RPMI7951 (cell line): ENCODE results near the gene SMYD3. TPM values are rescaled to one million over a fixed set of nuclear protein-coding genes. Genes with fewer than 3 reads are reported as not detected.
"Not testable (repeated sequence)": the region's sequence is repeated elsewhere in the genome, so short reads cannot be mapped to it uniquely, and the experiment has no call there.

Experiments used
- DNase-seq: peaks from one replicate; pipeline ENCODE4 v3.0.0-alpha.2; 2012; ENCODE audit warnings: low read depth
- total RNA-seq: library from RNA; depleted of rRNA; stranded (reverse); fragments of >200 nt; shearing (Covaris generic); gene quantifications from 2 replicates; pipeline ENCODE4 v1.2.3, GENCODE V29; 2014

The SMYD3 gene
- total RNA-seq, 1 experiment from 2014 or later: 33.9 TPM

- DNase-seq: no peak
Measured at GRCh38 chr1:245773344-245773743, 733.7 kb downstream of the SMYD3 start.

- no peak for DNase-seq
Measured at GRCh38 chr1:245772739-245773138, 734.3 kb downstream of the SMYD3 start.

DNA sequence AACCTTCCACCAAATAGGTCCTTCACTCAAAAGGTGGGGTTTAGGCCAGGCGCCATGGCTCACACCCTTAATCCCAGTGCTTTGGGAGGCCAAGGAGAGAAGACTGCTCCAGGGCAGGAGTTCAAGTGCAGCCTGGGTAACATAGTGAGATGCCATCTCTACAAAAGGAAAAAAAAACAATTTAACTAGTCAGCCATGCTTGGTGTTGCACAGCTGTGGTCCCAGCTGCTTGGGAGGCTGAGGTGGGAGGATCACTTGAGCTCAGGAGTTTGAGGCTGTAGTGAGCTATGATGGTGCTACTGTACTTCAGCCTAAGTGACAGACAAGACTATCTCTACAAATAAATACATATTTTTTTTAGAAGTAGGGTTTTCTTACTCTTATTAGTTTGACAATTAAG lies 734.8 kb downstream of the SMYD3 start:
- DNase-seq: no peak

GRCh38 chr1:245771511-245772281 lies 735.4 kb downstream of the SMYD3 start:
- peak; percentile 95 for DNase-seq

GRCh38 chr1:245770156-245770555 lies 736.9 kb downstream of the SMYD3 start:
- DNase-seq: no peak

DNA sequence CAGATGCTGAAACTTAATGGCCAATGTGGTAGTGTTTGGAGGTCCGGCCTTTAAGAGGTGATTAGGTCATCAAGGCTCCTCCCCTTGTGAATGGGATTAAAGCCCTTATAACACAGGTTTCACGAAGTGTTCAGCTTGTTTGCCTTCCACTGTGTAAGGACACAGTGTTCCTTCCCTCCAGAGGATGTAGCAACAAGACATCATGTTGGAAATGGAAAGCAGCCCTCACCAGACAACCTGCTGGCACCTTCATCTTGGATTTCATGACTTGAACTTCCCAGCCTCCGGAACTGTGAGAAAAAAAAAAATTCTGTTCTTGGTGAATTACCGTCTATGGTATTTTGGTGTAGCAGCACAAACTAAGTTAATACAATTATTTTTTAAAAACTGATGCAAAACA lies 738.5 kb downstream of the SMYD3 start:
- no peak for DNase-seq

- DNase-seq: peak; percentile 61
Measured at GRCh38 chr1:245765230-245766000, 741.7 kb downstream of the SMYD3 start.

DNA sequence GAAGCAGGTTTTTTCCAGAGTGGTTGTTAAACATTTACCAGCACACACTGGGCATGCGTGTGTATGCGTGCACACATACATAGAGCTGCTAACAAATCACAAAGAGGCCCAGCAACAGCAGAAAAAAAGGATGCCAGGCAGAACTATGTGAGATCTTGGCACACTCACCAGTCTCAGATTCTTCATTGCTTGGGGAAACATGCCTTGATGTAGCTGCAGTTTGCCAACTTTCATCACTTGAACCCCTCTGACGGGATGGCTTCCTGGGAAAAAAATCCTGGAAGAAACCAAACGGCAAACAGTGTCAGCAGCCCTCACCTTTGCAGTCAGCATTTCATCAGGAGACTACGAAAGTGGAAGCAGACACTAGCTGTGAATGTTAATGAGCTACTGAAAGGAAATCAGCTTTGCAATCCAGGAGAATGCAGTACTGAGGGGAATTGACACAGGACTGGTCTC lies 743.2 kb downstream of the SMYD3 start:
- DNase-seq: no peak

DNA sequence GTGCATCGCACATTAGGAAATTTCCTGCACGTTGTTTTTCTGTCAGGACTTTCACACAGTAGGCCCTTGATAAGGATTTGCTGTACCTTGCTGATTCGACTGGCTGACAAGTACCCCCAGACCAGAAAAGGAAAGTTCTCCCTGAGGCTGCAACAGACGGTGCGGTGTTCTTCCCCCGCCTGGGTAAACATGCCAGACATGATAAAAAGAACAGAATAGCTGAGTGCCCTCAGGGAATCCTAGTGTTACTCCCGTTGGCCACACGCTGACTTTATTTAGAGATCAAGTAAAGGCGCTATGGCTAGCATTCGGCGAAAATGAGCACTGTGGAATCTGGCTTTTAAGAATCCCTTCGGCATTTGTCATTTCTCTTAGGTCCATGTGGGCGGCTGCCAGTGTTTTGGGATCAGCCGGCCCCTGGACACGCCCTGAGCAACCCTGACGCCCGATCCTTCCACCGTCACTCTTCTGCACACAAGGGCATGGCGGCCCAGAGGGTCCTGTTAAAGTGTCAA lies 744.6 kb downstream of the SMYD3 start:
- DNase-seq: no peak

- DNase-seq: no peak
Measured at GRCh38 chr1:245760301-245760700, 746.8 kb downstream of the SMYD3 start.

- DNase-seq: no peak
Measured at GRCh38 chr1:245754463-245754961, 752.6 kb downstream of the SMYD3 start.

DNA sequence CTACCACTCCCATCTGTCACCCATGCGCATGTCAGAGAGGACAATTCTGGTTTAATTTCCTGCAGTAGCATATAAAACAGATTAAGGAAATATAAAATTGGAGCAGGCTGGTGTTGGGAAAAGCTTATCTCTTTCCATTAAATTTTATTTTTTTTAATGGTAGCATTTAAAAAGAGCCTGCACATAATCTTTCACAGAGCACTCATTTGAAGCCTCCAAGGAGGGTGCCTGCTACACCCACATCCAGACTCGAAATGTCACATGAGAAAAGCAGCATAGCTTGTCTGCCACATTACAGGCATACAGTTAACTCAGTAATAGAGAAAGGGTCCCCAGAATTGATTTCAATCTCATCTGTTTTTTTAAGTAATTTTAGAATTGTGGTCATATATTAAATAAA lies 753.3 kb downstream of the SMYD3 start:
- no peak for DNase-seq

GRCh38 chr1:245752561-245752960 lies 754.5 kb downstream of the SMYD3 start:
- no peak for DNase-seq

GRCh38 chr1:245751726-245752470 lies 755.2 kb downstream of the SMYD3 start:
- DNase-seq: peak; percentile 46

DNA sequence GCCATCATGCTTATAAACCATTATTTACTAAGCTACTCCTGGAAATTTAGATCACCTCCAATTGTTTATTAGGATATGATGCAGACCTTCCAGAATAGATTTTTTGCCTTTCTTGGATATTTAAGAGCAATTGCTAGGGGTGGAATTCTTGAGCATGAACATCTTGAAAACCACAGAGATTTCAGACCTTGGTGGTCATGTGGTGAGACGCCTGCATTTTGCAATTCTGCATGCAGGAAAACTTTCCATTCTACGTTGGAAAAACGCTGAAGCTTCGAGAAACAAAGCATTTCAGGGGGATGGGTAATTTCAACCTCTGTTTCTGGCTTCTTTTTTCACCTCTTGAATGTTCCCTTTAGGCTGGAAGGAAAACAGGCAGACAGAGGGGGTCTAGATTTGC lies 756.0 kb downstream of the SMYD3 start:
- peak; percentile 68 for DNase-seq

GRCh38 chr1:245750261-245750660 lies 756.8 kb downstream of the SMYD3 start:
- DNase-seq: no peak

GRCh38 chr1:245749053-245749452 lies 758.0 kb downstream of the SMYD3 start:
- no peak for DNase-seq

DNA sequence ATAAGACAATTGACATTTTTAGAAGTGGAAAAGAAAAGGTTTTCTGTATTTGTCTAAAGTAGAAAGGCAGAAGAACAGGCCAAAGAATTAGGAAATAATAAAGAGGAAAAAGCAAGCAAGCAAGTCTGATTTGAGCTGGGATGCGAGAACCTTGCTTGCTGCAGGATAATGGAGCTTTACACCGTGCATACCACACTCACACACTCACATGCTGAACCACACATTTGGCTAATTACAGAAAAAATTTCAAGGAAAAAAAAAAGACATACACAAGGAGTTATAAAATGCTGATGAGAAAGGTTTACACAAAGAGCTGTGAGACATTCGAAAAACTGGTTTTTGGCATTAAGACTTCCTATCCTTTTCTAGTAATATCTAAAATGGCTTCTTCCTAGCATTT lies 758.4 kb downstream of the SMYD3 start:
- DNase-seq: no peak

DNA sequence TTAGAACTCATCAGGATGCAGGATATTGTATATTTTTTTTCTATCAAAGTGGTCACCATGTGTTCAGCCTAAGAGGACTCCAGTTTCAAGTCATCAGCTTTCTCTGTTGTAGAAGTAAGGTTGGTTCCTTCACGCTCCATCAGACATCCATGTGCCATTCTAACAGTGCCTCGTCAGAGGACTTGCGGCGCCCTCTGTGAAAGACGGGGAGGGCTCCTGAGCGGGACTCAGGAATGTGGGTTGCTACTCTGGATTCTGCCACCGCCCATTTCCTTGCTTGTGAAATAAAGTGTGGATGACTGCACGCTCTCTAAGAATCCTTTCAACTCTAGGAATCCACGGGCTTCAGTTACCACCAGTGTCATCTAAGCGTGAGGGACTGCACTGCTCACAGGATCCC lies 758.8 kb downstream of the SMYD3 start:
- no peak for DNase-seq

DNA sequence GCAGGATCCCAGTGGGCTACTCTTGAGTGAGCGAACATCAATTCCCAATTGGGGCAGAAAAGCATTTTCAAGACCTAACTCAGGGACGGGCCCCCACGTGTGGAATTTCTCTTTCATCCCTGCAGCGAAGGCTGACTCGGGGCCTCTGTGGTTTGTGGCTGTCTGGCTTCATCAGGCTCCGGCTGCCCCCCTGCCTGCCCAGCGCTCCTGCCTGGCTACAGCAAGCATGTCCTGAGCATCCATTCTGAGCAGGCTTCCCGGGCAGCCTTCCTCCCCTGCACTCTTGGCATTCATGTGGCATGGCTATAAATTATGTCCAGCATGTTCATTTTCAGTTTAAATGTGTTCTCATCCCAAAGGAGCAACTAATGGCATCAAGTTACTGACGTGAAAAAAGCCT lies 764.2 kb downstream of the SMYD3 start:
- peak; percentile 80 for DNase-seq

DNA sequence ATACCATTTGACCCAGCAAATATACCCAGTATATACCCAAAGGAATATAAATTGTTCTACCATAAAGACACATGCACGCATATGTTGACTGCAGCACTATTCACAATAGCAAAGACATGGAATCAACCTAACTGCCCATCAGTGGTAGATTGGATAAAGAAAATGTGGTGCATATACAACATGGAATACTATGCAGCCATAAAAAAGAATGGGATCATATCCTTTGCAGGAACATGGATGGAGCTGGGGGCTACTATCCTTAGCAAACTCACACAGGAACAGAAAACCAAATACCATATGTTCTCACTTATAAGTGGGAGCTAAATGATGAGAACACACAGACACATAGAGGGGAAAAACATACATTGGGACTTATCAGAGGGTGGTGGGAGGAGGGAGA lies 766.7 kb downstream of the SMYD3 start:
- DNase-seq: not testable (repeated sequence)

GRCh38 chr1:245730801-245731200 lies 776.3 kb downstream of the SMYD3 start:
- no peak for DNase-seq
